K562 (cell line): ENCODE results near the gene MMP12. TPM values are rescaled to one million over a fixed set of nuclear protein-coding genes. Genes with fewer than 3 reads are reported as not detected.
A peak's percentile ranks its signal among the peaks of the same experiment; 100 is the strongest.

ENCODE experiments used
- ATAC-seq: fragments of 200-7000 bp; cut with Tn5 transposase; 3 replicates; pipeline ENCODE4 v1.9.1; 2020; ENCODE audit warnings: moderate library complexity
- BruUV-seq: library from RNA; stranded (reverse); fragments of 400-500 nt; replicated peaks from 2 replicates; lab custom pipeline; 2021; lab: Mats Ljungman, UMichigan
- CTCF ChIA-PET: fragments of 300-600 bp; formaldehyde crosslinking; extraction: SDS; loops from one replicate; lab custom pipeline; 2021; ENCODE audit warnings: low intra/inter-chr PET ratio; lab: Yijun Ruan, JAX
- POLR2A ChIA-PET: fragments of 300-600, 350-650 bp; sonication (Branson Sonifier 250); formaldehyde crosslinking; extraction: SDS; loops from one replicate; lab custom pipeline; 2021; ENCODE audit warnings: antibody characterized with exemption, inconsistent platforms; lab: Yijun Ruan, JAX
- DNase-seq, 4 experiments: peaks; one replicate each; pipeline versions ENCODE4 v3.0.0 to v3.0.0-alpha.2; 2011 to 2018; ENCODE audit warnings: low spot score in 3 of 4, mixed read lengths in 3 of 4; ENCODE audit errors: extremely low read depth in 1 of 4
- FAIRE-seq: peaks from 2 replicates; lab custom pipeline; 2011; peaks lifted over from hg19 to GRCh38; lab: Jason Lieb, UNC
- H2AFZ ChIP-seq: 2 replicates; pipeline ENCODE4 v1.6.0; 2011; ENCODE audit warnings: low read depth, low read length, control low read depth, inconsistent platforms
- H3K27ac ChIP-seq: fragments of 200-600 bp; 3 replicates; pipeline ENCODE4 v1.8.0; 2011; ENCODE audit warnings: low read depth, mild to moderate bottlenecking, control low read depth, inconsistent platforms, low read length, moderate library complexity, mixed read lengths; ENCODE audit errors: extremely low read depth
- H3K27me3 ChIP-seq, 2 experiments: fragments of 300-600 bp in 1 of 2; 2 replicates in 1 of 2; 3 replicates in 1 of 2; pipeline versions ENCODE4 v1.6.0 to v1.8.0; 2011; ENCODE audit warnings: inconsistent platforms in 2 of 2, low read length in 2 of 2, mild to moderate bottlenecking in 1 of 2, mixed read lengths in 1 of 2, moderate library complexity in 1 of 2; ENCODE audit not compliant: control insufficient read depth in 2 of 2, insufficient read depth in 2 of 2
- H3K36me3 ChIP-seq: fragments of 300-600 bp; 3 replicates; pipeline ENCODE4 v1.8.0; 2011; ENCODE audit warnings: mild to moderate bottlenecking, low read length, inconsistent platforms; ENCODE audit not compliant: control insufficient read depth, insufficient read depth
- H3K4me1 ChIP-seq, 2 experiments: fragments of 200-600 bp in 1 of 2; replicated peaks in 1 of 2; 2 replicates in 1 of 2; 3 replicates in 1 of 2; pipeline versions ENCODE4 v1.5.1 to v1.8.0; 2011; ENCODE audit warnings: inconsistent platforms in 2 of 2, low read length in 2 of 2, mild to moderate bottlenecking in 1 of 2, mixed read lengths in 1 of 2, moderate library complexity in 1 of 2; ENCODE audit not compliant: control insufficient read depth in 2 of 2, insufficient read depth in 2 of 2
- H3K4me2 ChIP-seq: 2 replicates; pipeline ENCODE4 v1.6.1; 2011; ENCODE audit warnings: low read length, control low read depth, inconsistent platforms, mixed read lengths; ENCODE audit not compliant: insufficient read depth
- H3K4me3 ChIP-seq: fragments of 200-600 bp; sonication (generic), shearing (Covaris generic); 2 replicates; pipeline ENCODE4 v1.5.1; 2016; ENCODE audit warnings: control low read depth, inconsistent platforms
- H3K79me2 ChIP-seq: fragments of 200-600 bp; 3 replicates; pipeline ENCODE4 v1.8.0; 2011; ENCODE audit warnings: low read length, inconsistent platforms; ENCODE audit not compliant: control insufficient read depth, insufficient read depth
- H3K9ac ChIP-seq, 2 experiments: 2 replicates each; pipeline versions ENCODE4 v1.6.0 to v1.6.1; 2011; ENCODE audit warnings: low read depth in 2 of 2, low read length in 2 of 2, control low read depth in 1 of 2, inconsistent platforms in 1 of 2, mild to moderate bottlenecking in 1 of 2, mixed read lengths in 1 of 2; ENCODE audit not compliant: insufficient read depth in 1 of 2
- H3K9me1 ChIP-seq: one replicate; pipeline ENCODE4 v1.6.0; 2011; ENCODE audit warnings: inconsistent platforms, mild to moderate bottlenecking, low read length, moderate library complexity; ENCODE audit not compliant: control insufficient read depth, insufficient read depth
- H3K9me3 ChIP-seq: replicated peaks from 2 replicates; pipeline ENCODE4 v1.5.1; 2011; ENCODE audit warnings: low read depth, low read length, inconsistent platforms; ENCODE audit not compliant: control insufficient read depth, insufficient read depth
- H4K20me1 ChIP-seq: replicated peaks from 2 replicates; pipeline ENCODE4 v1.6.1; 2011; ENCODE audit warnings: low read length, inconsistent platforms, mixed read lengths; ENCODE audit not compliant: control insufficient read depth, insufficient read depth
- CBX3 ChIP-seq, 2 experiments: IDR thresholded peaks; 1 replicate in 1 of 2; 2 replicates in 1 of 2; pipeline ENCODE4 v1.6.1; 2012; ENCODE audit warnings: inconsistent platforms in 2 of 2, low read length in 2 of 2, borderline replicate concordance in 1 of 2, control low read depth in 1 of 2
- FOXK2 ChIP-seq, 2 experiments: fragments of 450-650 bp; IDR thresholded peaks in 1 of 2; conservative IDR thresholded peaks in 1 of 2; 2 replicates each; pipeline ENCODE4 v1.6.1; 2016; ENCODE audit warnings: low read depth in 2 of 2, mild to moderate bottlenecking in 1 of 2
- MCM7 ChIP-seq, 2 experiments: fragments of 450-650 bp; IDR thresholded peaks; 2 replicates each; pipeline ENCODE4 v1.6.1; 2016 to 2018
- MECOM ChIP-seq: fragments of 250-450 bp; sonication (Bioruptor Pico); IDR thresholded peaks from 2 replicates; pipeline ENCODE4 v1.8.0; 2022; ENCODE audit warnings: inconsistent platforms
- MNT ChIP-seq, 2 experiments: fragments of 450-650 bp; conservative IDR thresholded peaks; 2 replicates each; pipeline ENCODE4 v1.6.1; 2017; ENCODE audit warnings: mild to moderate bottlenecking in 2 of 2, moderate library complexity in 2 of 2
- PURB ChIP-seq: sonication (generic); formaldehyde crosslinking; IDR thresholded peaks from 2 replicates; pipeline ENCODE4 v1.9.0; 2021; ENCODE audit warnings: low read depth, mild to moderate bottlenecking, missing genetic modification reagents
- RAD21 ChIP-seq, 2 experiments: fragments of 250-450 bp in 1 of 2; fragments of 450-650 bp in 1 of 2; sonication (Bioruptor Pico) in 1 of 2; formaldehyde crosslinking in 1 of 2; IDR thresholded peaks in 1 of 2; conservative IDR thresholded peaks in 1 of 2; 2 replicates each; pipeline versions ENCODE4 v1.4.0 to v1.8.0; 2020 to 2022; ENCODE audit warnings: mild to moderate bottlenecking in 2 of 2, moderate library complexity in 1 of 2
- RNF2 ChIP-seq: sonication (generic); IDR thresholded peaks from 2 replicates; pipeline ENCODE4 v1.6.1; 2016
- ZFP1 ChIP-seq: fragments of 450-650 bp; formaldehyde crosslinking; IDR thresholded peaks from 2 replicates; pipeline ENCODE4 v1.4.0; 2020; ENCODE audit warnings: mild to moderate bottlenecking, mixed read lengths
- ZNF280A ChIP-seq: fragments of 450-650 bp; IDR thresholded peaks from 2 replicates; pipeline ENCODE4 v1.6.1; 2018; ENCODE audit warnings: mild to moderate bottlenecking, low read depth; ENCODE audit not compliant: partially characterized antibody
- ZNF311 ChIP-seq: fragments of 250-450 bp; sonication (Bioruptor Pico); IDR thresholded peaks from 2 replicates; pipeline ENCODE4 v1.4.0; 2020; ENCODE audit warnings: mild to moderate bottlenecking, moderate library complexity
- ZSCAN29 ChIP-seq: fragments of 450-650 bp; IDR thresholded peaks from 2 replicates; pipeline ENCODE4 v1.6.1; 2017
- WGBS: fragments of 100-300 bp; shearing (Covaris generic); methylation state at CpG from one replicate; pipeline ENCODE4 v1.1.6; 2016; ENCODE audit warnings: low coverage, mixed read lengths; ENCODE audit not compliant: insufficient coverage; ENCODE audit errors: missing lambda C conversion rate; 5-methylcytosine and 5-hydroxymethylcytosine counted together
- in situ Hi-C: fragments of 300-500 bp; cut with MboI; formaldehyde crosslinking; loops from 4 replicates; pipeline ENCODE4 v1.15.0; 2018; ENCODE audit warnings: inconsistent platforms, mixed read lengths
- intact Hi-C: fragments of 100-400 bp; cut with micrococcal nuclease; formaldehyde crosslinking; loops from 2 replicates; pipeline ENCODE4 v1.14.2; 2022
- polyA plus RNA-seq, 8 experiments: library from polyadenylated mRNA; depleted of rRNA in 4 of 8; stranded (reverse) in 5 of 8; unstranded in 3 of 8; fragments of >200 nt; fragmentation: Nextera tagmentation in 2 of 8; fragmentation: Illumina TruSeq in 1 of 8; extraction: Ambion mirVana in 2 of 8; extraction: Trizol in 1 of 8; gene quantifications; 2 replicates each; pipeline versions ENCODE4 v1.2.1 to v1.2.3, GENCODE V29; 2011 to 2014; ENCODE audit warnings: inconsistent platforms in 1 of 8, missing spikeins in 1 of 8
- total RNA-seq, 7 experiments: library from RNA; depleted of rRNA in 6 of 7; stranded (reverse); fragments of >200 nt in 6 of 7; fragmentation: Illumina TruSeq in 2 of 7; extraction: Trizol in 2 of 7; gene quantifications; 2 replicates each; pipeline versions ENCODE4 v1.2.1 to v1.2.3, GENCODE V29; 2011 to 2021; ENCODE audit warnings: low replicate concordance in 1 of 7

The MMP12 gene
- total and polyA plus RNA-seq, 9 of the 15 experiments (the other 6 are each of a cell fraction or from before 2014, with no cell fraction given), result not detected

GRCh38 chr11:102831489-102832440 is 43.0 kb downstream of the MMP12 start (continued):
- TF ChIP-seq MNT (conservative IDR thresholded peaks at IDR 0.05) (no peak), ZSCAN29 (no peak), RAD21 (CRISPR knock-in tag; conservative IDR thresholded peaks at IDR 0.05 in 1 of 2, IDR thresholded peaks at IDR 0.05 in 1 of 2) (peak; percentile 16 to 38; a peak in 2 of 4 replicates)
- TF ChIP-seq, all 486 proteins: peak for 2

- Histone ChIP-seq H2AFZ (no peak overlapping the region), H3K36me3 (no peaks in the 10 kb centered on the region), H3K4me1 (no peaks in the 10 kb centered on the region), H3K4me3 (no peak overlapping the region), H3K27ac (no peak overlapping the region), H3K9ac (no peak overlapping the region), H3K79me2 (no peaks in the 10 kb centered on the region), H4K20me1 (no peaks in the 10 kb centered on the region), H3K9me1 (no peaks in the 10 kb centered on the region), H3K9me3 (no peaks in the 10 kb centered on the region), H3K27me3 (no peaks in the 10 kb centered on the region), H3K4me2 (no peak overlapping the region)
- intact Hi-C loops (loop anchor here (10.0 kb wide), 1 partner anchor 204 kb away; no protein-coding TSS in a partner anchor), in situ Hi-C loops (no loop called here)
- TF ChIP-seq FOXK2 (conservative IDR thresholded peaks at IDR 0.05 in 1 of 2, IDR thresholded peaks at IDR 0.05 in 1 of 2; ENCODE audit: low read depth in 2 of 2), result no peak
- TF ChIP-seq CBX3 (IDR thresholded peaks at IDR 0.05; ENCODE audit: borderline replicate concordance in 1 of 2, low read length in 2 of 2), result no peak
- TF ChIP-seq ZNF280A, result no peak
- no peak for TF ChIP-seq MECOM (CRISPR knock-in tag)
- TF ChIP-seq ZFP1 (CRISPR knock-in tag), result no peak
- TF ChIP-seq RNF2, result no peak
- no peak for TF ChIP-seq MCM7 (IDR thresholded peaks at IDR 0.05)
- TF ChIP-seq PURB, result no peak
- no peak for TF ChIP-seq ZNF311 (CRISPR knock-in tag)
- FAIRE-seq (no peak), ATAC-seq (no peak), DNase-seq (no peak)
- POLR2A ChIA-PET, result no interaction called here
- CTCF ChIA-PET, result no interaction called here
- no TSS peak for BruUV-seq
- WGBS, result 15% methylated on average over 2 of the region's 2 CpGs
Observed at GRCh38 chr11:102831128-102831488, 43.7 kb downstream of the MMP12 start.
